HS-5 (cell line): Measurements from ENCODE around the gene MIER2.

Source experiments
- DNase-seq: peaks from one replicate; pipeline ENCODE4 v3.0.0-alpha.2; 2012; ENCODE audit warnings: low read depth

Gene MIER2

DNA sequence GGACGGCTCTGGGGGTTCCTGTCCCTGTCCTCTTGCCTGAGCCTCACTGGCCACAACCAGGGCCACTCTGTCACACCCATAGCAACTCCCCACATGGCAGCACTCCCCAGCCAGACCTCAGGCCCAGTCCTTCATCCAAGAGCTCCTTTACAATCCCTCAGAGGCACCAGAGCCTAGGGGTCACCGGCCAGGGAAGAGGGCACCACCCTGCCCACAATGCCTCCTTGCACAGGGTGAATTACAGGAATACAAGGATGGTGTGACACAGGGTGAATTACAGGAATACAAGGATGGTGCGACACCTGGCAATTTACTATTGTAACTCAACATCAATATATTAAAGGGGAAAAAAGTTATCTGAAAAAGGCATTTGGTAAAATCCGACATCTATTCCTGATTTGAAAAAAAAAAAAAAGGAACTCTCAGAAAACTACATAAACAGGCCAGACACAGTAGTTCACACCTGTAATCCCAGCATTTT is 16.5 kb downstream of the MIER2 start:
- DNase-seq, result no peak

DNA sequence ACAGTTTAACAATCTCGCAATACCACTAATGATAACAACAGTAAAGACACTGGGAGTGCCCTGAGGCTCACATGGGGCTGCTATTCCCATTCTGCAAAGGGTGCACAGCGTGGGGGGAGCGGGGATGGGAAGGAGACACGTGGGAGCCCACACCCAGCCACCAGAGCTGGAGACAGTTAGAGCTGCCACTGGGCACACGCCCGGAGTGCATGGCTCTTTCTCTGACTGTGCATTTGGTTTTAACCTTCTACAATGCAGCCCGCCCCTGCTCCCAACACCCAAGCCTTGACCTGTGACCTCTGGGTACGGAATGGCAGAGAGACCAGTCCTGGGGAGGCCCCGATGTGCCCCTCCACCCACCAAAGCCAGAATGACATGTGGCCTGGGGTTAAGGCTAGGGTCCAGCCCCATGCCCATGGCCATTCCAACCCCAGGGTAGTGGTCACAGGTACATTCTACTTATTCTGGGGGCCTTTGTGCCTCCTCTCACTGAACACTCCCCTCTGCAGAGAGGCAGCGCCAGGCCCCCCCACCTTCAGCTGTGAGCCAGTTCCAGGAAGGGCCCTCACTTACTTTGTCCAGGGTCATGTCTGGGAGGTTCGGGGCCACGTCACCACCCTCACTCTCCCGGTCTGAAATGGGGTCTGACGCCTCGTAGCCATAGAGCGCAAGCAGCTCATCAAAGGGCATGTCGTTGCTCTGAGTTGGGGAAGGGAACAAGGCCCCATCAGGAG is 17.1 kb downstream of the MIER2 start:
- no peak for DNase-seq

DNA sequence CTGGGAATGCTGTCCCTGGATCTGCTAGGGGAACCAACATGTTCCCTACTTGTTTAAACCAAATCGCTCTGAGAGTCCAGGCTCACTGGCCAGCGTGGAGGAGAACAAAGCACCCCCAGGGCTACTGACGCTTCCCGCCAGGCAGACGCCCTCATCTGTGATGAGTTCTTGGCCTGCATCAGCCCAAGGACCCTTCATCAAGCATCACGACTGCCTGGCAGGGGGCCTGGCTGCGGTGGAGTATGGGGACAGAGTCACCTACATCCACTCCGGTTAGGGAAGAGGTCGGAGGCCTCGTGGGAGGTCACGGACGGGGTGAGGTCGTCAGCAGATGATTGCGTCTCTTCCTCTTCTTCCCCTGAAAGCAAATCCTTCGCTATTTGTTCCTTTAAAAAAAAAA is 17.7 kb downstream of the MIER2 start:
- no peak for DNase-seq

DNA sequence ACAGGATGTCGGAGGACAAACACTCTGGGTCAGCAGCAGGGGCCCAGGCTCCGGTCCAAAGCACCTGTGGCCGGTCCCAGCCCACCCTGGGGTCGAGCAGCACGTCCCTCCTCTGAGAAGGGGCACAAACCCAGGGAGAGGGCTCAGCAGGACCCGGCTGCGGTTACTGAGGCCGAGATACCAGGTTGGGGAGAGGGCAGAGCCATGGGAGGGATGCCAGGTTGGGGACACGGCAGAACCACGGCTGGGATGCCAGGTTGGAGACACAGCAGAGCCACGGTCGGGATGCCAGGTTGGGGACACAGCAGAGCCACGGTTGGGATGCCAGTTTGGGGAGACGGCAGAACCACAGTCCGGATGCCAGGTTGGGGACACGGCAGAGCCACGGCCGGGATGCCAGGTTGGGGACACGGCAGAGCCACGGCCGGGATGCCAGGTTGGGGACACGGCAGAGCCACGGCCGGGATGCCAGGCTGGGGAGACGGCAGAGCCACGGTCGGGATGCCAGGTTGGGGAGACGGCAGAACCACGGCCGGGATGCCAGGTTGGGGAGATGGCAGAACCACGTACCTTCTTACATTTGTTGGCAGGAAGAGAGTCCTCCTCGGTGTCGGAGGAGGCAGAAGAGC is 18.5 kb downstream of the MIER2 start:
- no peak for DNase-seq

DNA sequence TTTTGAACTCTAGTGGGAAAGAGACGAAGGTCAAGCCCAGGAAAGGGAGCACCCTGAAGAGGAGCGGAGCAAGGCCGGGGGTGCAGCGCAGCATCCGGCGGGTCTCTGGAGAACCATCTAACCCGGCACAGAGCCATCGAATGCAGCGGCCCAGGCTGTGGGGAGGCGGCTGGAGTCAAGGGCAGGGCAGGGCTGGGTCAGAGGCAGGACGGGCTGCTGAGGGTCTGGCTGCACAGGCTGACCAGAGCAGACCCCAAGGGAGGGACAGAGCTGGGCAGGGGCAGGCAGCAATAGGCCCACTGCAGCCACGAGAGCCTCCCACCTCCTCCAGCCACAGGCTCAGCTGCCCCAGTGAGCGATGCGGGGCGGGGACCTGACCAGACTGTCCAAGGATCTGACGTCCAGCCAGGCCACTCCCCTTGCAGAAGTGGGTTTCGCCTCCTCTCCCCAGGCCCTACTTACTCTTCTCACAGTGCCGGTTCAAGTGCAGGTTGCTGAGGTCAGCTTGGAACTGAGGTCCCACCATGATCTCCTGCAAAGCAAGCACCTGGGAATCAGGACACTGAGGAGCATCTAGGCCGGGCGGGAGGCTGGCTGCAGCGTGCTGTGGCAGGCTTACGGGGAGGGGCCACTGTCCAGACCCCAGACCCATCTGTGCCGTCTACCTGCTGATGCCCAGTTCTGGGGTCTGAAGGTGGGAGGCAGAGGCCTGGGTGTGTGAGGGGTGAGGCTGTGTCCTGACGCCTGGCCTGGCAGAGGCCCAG is 19.2 kb downstream of the MIER2 start:
- DNase-seq, result no peak

DNA sequence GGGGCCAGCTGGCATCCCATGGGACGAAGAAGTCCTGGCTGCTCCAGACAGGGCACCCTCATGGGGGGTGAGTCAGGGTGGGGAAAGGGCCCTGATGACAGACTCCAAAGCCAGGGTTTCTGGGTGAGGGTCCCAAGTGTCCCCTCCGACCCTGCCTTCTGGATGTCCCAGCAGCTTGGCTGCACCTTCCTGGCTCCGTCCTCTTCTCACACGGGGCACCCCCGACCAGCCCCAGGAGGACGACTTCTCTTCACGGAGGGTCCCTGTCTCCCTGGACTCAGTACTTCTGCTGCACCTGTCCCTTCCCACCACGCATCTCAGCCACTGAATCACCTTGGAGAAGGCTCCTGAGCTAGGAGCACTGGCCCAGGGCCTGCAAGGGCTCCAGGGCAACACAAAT is 19.9 kb downstream of the MIER2 start:
- no peak for DNase-seq

DNA sequence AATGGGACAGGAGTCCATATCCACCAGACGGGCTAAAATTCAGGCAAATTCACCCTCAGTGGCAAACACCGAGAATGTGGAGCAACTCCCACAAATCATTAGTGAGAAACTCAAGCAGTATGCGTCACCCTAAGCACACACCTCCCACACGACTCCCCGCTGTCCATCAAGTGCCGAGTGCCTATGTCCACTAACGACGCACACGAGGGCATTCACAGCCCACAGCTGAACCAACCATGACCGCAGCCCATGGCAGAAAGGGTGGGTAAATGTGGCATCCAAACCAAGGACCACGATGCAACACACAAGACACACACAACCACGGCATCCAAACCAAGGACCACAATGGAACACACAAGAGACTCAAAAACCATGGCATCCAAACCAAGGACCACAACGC is 22.0 kb downstream of the MIER2 start:
- DNase-seq, result no peak

DNA sequence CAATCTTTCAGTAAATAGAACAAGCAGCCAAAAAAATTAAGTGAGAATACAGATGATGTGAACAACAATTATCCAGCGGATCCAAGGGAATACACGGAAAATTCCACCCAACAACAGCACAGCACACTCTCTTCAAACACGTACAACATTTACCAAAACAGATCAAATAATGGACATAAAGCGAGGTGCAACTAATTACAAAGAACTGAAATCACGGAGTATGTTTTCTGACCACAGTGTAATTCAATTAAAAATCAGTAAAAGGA is 26.2 kb downstream of the MIER2 start:
- DNase-seq, result no peak

DNA sequence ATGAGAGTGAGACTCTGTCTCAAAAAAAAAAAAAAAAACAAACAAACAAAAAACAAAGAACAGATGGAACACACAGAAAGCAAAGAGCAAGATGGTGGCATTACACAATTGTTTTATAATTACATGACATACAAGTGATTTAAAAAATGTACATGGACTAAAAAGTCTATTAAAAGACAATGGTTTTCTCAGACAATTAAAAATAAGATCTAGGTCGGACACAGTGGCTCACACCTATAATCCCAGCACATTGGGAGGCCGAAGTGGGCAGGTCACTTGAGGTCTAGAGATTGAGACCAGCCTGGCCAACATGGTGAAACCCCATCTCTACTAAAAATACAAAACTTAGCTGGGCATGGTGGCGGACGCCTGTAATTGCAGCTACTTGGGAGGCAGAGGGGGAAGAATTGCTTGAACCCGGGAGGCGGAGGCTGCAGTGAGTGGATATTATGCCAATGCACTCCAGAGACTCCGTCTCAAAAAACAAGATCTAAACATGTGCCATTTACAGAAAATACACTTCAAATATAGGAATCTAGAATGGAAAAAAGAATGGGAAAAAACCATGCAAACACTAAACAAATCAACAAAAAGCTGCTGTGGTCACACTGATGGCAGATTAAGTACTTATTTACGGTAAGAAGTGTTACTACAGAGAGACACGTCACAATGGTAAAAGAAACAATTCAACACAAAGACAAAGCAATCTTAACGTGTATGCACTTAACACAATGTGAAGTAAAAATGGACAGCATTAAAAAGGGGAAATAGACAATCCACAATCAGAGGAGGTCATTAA is 26.7 kb downstream of the MIER2 start:
- DNase-seq, result no peak

DNA sequence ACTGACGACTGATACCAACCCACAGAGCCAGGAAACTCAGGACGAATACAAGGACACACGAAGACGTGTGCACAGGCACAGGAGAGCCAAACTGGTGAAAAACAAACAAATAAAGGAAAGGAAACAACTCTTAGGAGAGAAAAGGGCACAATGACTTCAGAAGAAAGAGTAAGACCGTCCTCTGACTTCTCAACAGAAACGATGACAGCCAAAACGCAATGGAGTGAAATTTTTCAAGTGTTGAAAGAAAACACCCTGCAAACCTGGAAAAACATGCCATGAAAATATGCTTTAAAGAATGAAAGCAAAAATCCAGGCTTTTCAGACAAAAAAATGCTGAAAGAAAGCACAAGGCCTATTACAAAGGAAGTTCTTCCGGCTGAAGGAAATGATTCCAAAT is 28.8 kb downstream of the MIER2 start:
- no peak for DNase-seq

DNA sequence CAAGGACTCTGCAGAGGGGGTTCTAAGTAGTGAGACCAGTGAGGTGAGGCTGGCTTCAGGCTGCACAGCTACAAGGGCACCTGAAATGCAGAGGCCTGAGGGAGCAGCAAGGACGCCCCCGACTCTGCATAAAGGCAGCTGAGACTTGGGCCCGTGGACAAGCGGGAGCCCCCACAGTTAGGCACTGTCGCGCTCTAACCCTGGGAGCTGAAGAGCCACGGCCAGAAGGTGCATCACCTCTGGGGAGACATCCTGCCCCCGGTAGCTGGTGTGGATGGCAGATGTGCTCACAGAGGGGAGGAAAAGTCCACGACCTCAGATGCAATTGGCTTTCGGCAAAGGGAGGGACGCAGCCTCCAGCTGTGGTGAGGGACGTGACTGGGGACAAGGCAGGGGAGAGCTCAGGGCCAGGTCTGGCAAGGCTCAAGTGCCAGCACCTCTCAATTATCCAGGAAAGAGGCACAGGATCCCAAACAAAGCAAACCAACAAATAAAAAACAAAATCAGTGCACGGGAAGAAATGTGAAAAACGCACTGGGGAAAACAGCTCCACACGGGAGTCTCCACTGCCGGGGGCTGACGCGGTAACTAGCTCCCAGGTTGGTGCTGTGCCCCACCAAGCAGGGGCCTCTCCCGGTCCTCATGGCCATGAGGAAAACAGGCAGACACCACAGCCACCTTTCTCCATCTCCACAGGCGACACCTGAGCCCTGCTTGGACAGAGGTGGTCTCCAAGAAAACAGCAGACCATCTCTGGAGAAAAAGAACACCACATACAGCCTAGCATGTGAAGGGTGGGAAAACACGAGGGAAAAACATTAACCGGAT is 30.4 kb downstream of the MIER2 start:
- DNase-seq, result no peak

DNA sequence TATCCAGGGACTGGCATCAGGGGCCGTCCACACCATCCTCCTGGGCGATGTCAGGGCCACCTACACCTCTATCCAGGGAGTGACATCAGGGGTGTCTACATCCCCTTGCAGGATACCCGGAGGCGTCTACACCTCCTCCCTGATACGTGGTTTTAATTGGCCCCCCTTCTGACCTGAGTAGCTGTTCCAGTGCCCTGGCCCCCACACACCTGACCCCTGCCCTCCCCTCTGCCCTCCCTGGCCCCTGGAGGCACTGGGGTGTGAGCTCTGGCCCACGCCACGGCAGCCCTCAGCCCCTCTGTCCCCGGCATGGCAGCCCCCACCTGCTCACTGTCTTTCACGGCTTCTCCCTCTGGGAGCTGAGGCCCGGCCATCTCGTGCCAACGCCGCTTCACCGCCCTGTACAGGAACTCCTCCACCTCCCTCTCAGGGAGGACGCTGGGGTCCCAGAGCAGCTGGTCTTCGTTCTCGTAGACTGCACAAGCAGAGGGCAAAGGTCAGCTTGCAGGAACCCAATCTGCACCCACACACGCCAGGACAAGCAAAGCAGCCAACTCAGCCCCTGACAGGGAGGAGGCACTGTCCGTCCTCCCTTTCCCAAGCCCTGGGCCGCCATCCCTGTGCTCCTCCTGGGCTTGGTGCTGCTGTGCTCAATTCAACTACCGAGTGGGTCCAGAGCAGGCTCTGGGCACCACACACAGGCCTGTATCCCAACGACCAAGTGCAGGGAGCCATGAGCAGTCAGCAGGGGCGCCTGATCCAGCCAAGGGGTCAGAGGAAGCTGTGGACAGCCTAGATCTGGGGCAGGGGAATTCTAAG is 31.2 kb downstream of the MIER2 start:
- DNase-seq, result no peak

DNA sequence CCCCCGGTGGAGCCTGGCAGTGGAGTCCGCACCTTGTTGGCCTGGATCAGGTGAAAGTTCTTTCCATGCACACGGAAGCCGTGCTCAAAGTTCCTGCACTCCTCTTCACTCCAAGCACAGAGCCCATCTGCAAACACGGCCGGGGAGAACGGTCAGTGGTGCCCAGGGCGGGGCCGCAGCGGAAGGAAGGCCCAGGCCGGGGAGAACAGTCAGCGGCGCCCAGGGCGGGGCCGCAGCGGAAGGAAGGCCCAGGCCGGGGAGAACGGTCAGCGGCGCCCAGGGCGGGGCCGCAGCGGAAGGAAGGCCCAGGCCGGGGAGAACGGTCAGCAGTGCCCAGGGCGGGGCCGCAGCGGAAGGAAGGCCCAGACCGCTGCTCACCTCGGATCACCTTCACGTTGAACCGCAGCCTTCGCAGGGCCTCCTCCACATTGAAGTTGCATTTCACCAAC is 32.8 kb downstream of the MIER2 start:
- DNase-seq, result no peak

DNA sequence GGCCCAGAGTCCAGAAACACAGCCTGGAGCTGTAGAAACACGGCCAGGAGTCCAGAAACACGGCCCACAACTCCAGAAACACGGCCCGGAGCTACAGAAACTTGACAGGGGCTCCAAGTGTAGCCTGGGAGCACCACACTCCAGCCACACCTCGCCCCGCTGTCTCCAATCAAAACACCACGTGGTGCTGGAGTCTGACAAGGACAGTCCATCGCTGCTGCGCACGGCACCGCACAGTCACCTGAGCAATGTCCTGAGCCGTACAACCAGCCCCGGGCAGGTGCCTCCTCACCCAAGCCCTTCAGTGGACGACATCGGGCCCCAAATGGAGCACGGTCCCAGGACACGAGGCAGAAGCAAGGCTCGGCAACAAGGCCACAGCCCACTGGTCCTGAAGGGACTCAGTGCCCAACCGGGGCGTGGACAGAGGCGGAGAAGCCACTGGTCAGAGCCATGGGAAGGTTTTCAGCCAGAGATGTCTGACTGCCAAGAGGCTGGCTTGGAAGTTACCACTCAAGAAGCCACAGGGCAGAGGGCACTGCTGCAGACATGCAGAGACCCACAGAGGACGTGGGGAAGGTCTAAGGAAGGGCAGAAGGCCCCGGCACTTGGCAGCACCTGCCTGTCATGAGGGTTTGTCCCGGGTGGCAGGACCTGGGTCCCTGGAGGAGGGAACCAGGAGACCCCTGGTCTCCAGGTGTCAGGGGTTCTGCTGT is 33.7 kb downstream of the MIER2 start:
- no peak for DNase-seq

DNA sequence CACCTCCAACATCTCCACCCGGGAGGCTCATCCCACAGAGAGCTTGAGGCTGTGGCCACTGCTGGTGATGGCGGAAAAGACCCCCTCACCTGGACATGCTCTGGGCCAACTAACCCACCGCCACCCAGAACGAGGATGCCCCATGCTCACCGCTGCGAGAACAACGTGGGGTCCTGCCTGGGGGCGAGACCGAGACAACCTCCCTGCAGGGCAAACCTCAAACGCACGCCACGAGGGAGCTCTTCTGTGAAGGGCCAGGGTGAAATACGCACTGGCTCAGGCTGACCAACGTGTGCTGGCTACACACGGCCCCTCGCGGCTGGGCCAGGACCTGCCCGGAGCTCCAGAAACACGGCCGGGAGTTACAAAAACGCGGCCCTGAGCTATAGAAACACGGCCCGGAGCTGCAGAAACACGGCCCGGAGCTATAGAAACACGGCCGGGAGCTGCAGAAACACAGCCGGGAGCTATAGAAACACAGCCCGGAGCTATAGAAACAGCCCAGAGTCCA is 34.4 kb downstream of the MIER2 start:
- no peak for DNase-seq

DNA sequence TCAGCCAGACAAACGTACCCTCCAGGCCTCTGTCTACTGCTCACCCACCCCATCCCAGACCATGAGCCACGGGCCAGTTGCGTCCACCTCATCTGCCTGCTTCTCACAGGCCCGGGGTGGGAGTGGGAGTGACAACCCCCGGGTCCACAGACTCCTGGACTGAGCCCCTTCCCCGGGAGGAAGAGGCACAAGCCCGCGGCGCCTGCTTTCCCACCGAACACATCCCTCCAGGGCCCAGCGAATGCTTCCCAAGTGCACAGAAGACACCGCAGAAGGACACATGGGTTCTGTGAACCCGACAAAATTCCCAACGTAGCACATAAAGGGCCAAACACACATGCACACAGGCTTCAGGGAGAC is 35.4 kb downstream of the MIER2 start:
- DNase-seq, result no peak

DNA sequence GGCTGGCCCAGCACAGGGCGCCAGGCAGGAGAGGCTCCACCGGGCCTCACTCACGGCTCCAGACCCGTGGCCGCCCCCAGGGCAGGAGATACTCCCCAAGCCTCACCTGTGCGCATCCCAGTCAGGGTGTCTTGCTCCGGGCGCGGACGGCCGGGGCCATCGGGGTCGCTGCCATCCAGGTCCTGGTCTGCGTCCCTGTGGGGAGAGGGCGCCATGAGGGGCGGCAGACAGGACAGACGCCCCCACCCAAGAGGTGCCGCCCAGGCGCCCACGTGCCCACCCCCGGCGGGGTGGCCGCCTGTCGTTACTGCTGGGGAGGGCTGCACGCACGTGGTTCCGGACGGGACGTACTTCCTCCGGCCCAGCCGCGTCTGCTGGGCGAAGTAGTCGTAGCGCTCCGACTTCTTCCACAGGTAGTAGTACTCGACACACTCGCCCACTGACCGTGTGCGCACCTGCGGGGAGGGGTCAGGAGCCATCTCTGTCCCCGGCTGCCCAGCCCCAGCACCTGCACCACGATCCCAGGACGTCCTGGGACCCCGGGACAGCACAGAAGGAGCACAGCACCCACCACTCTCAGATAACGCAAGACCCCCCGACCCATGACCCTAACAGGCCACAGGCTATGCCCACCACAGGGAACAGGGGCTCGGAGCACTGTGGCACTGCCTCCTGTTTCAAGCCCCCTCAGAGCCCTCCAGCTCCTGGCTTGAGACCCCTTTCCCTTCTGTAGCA is 36.0 kb downstream of the MIER2 start:
- DNase-seq, result no peak

DNA sequence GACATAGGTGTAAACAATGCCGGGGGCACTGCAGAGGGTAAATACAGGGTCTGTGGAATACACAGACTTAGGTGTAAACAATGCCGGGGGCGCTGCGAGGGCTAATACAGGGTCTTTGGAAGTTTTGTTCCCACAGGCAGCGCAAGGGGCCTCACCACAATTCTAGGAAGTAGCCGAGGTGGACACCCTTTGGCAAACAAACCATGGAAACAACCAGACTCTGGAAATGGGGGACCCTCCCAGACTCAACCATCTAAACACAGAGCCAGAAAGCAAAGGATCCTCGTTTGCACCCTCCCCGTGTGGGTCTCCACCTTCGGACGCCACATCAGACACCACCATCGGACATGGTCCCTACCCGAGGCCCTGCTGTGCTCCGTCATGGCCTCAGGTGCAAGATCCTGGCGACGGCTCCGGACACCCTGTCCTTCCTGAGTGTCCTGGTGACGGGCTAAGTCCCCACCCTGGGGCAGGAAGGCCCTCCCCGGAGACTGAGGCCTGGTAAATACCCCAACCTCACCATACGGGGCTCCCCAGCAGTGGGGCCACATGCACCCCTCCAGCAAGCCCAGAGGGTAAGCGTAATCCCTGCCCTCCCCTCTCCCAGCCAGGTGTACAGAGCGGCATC is 36.7 kb downstream of the MIER2 start:
- no peak for DNase-seq

DNA sequence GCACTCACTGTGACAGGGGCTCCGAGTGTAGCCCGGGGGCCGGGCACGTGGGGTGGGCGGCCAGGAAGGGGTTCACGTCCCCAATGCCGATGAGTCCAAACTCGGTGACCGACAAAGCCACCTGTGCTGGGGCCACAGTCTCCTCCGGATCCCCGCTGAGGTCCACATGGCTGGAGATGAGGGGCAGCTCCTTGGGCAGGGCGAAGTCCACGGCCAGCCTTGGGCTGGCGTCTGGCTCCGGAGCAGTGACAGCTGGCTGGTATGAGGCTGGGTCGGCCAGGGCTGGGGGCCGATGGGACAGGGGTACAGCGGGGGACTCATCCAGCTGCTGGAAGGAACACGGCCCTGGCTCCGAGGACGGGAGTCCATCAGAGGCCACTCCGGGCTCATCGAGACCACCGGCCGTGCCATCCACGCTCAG is 37.5 kb downstream of the MIER2 start:
- no peak for DNase-seq
